ENCODE data around the gene G6PC3.
A peak's percentile ranks its signal among the peaks of the same experiment; 100 is the strongest.
"Not testable (repeated sequence)": the region's sequence is repeated elsewhere in the genome, so short reads cannot be mapped to it uniquely, and the experiment has no call there.

The G6PC3 gene

DNA sequence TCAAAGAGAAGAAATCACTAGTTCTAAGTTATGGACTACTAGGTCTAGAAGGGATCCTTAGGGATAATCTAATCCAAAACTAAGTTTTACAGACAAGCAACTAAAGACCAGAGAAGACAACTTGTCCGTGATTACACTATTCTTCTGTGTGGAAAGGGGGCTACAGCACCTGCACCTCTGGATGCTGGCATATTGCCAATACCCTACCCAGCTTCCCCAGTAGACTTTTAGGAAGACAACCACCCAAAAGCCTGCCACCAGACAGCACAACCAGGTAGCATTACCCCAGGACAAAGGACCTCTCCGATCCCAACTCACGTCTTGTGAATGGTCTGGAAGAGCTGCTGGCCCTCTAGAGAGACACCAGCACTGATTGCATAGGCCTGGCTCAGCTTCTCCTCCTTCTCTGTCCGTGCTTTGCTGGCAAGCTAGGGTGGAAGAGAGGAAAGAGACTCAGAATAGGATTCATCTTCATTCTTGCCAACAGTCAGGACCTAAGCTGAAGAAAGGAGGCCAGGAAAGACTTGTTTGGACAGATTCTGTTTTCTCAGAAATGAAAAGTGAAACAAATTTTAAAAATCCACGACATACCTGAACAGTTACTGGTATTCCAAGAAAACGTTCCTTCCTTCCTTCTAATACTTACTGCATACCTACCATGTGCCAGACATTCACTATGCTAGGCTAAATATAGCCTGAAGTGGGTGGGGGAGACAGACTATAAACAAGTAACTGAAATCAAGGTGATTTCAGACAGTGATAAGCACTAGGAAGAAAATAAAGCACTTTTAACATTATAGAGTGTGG lies 30.5 kb upstream of the G6PC3 start:
- H3K9me3 Mint-ChIP-seq = no peaks in the 10 kb centered on the region
- no peak overlapping the region for H3K4me3 Mint-ChIP-seq
- H3K27ac Mint-ChIP-seq = peak overlapping the region; percentile 23 to 58 (median 55)
- no peaks in the 10 kb centered on the region for H3K27me3 Mint-ChIP-seq (ENCODE audit: low read depth)
- no peak for TF ChIP-seq CTCF (IDR thresholded peaks at IDR 0.05; ENCODE audit: unreplicated experiment in 3 of 3)
- H3K36me3 Mint-ChIP-seq (ENCODE audit: low read depth) = peaks cover 44% of the 10 kb centered on the region
- H3K4me1 Mint-ChIP-seq = peaks cover 51% of the 10 kb centered on the region

DNA sequence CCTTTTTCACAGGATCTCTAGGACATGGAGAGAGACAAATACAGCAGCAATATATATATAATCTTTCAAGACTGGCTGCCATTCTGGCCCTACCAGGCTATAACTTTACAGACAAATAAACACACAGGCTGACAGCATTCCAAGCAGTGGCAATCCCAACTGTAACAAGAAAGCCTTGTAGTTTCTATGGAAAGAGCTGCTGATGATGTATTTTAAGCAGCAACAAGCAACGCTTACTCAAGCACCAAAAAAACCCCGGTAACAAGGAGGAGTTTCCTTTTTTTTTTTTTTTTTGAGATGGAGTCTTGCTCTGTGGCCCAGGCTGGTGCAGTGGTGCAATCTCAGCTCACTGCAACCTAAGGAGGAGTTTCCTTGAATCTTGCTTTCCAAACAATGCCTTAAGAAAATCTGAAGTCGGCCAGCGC lies 27.3 kb upstream of the G6PC3 start:
- no peaks in the 10 kb centered on the region for H3K27me3 Mint-ChIP-seq (ENCODE audit: low read depth)
- H3K27ac Mint-ChIP-seq = peak overlapping the region; percentile 35 to 53 (median 40)
- peaks cover 44% of the 10 kb centered on the region for H3K4me1 Mint-ChIP-seq
- no peak overlapping the region for H3K4me3 Mint-ChIP-seq
- H3K9me3 Mint-ChIP-seq = no peaks in the 10 kb centered on the region
- no peak for TF ChIP-seq CTCF (IDR thresholded peaks at IDR 0.05; ENCODE audit: unreplicated experiment in 3 of 3)
- peaks cover 41% of the 10 kb centered on the region for H3K36me3 Mint-ChIP-seq (ENCODE audit: low read depth)

- H3K27me3 Mint-ChIP-seq (ENCODE audit: low read depth) = no peaks in the 10 kb centered on the region
- no peak overlapping the region for H3K4me3 Mint-ChIP-seq
- H3K27ac Mint-ChIP-seq = peak overlapping the region; percentile 0 to 48 (median 35)
- no peak for TF ChIP-seq CTCF (IDR thresholded peaks at IDR 0.05; ENCODE audit: unreplicated experiment in 3 of 3)
- H3K9me3 Mint-ChIP-seq = no peaks in the 10 kb centered on the region
- H3K36me3 Mint-ChIP-seq (ENCODE audit: low read depth) = peaks cover 42% of the 10 kb centered on the region
- peaks cover 39% of the 10 kb centered on the region for H3K4me1 Mint-ChIP-seq
These were observed 26.5 kb upstream of the G6PC3 start for GRCh38 chr17:44044071-44044470.

DNA sequence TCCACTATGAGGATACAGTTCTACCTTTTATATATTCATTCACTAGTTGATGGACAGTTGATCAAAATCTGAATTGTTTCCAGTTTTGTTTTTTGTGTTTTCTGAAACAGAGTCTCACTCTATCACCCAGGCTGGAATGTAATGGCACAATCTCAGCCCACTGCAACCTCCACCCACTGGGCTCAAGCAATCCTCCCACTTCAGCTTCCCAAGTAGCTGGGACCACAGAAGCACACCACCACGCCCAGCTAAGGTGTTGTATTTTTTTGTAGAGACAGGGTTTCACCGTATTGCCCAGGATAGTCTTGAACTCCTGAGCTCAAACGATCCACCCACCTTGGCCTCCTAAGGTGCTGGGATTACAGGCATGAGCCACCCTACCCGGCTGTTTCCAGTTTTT lies 25.0 kb upstream of the G6PC3 start:
- H3K27ac Mint-ChIP-seq = no peak overlapping the region
- H3K9me3 Mint-ChIP-seq = no peaks in the 10 kb centered on the region
- H3K27me3 Mint-ChIP-seq (ENCODE audit: low read depth) = no peaks in the 10 kb centered on the region
- TF ChIP-seq CTCF (IDR thresholded peaks at IDR 0.05; ENCODE audit: unreplicated experiment in 3 of 3) = no peak
- peaks cover 34% of the 10 kb centered on the region for H3K4me1 Mint-ChIP-seq
- no peak overlapping the region for H3K4me3 Mint-ChIP-seq
- peaks cover 39% of the 10 kb centered on the region for H3K36me3 Mint-ChIP-seq (ENCODE audit: low read depth)

GRCh38 chr17:44046893-44047292 lies 23.6 kb upstream of the G6PC3 start:
- not testable (repeated sequence) for H3K9me3 Mint-ChIP-seq; H3K27ac Mint-ChIP-seq; H3K27me3 Mint-ChIP-seq (ENCODE audit: low read depth); H3K4me3 Mint-ChIP-seq
- Mint-ChIP-seq H3K4me1 (peaks cover 25% of the 10 kb centered on the region), H3K36me3 (ENCODE audit: low read depth) (peaks cover 40% of the 10 kb centered on the region)

DNA sequence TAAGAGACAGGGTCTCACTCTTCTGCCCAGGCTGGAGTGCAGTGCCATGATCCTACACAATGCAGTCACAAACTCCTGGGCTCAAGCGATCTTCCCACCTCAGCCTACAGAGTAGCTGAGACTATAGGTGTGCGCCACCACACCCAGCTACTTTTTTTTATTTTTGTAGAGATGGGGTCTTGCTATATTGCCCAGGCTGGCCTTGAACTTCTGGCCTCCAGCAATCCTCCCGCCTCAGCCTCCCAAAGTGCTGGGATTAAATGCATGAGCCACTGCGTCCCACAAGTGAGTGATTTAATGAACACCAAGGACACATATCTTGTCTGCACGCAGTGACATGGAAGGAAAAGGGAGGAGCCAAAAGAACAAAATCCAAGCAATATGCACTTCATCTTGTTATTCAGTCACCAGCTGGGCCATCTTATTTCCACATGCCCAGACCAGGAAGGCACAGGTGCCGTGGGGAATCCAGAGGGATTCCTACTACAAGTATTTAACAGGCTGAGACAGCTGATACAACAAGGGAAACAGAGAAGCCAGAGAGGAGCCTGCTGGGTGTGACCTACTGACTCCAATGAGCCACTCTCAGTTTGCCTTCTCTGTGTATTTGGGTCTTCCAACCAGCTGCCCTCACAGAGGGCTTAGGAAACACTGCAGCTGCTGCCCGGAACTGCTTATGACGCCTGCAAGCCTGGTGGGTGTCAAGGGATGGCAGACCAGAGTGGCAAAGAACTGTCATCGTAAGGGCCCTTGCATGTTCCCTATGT lies 21.1 kb upstream of the G6PC3 start:
- no peak overlapping the region for H3K4me3 Mint-ChIP-seq

More for the DNA sequence above, 21.1 kb upstream of the G6PC3 start:
- TF ChIP-seq CTCF (IDR thresholded peaks at IDR 0.05; ENCODE audit: unreplicated experiment in 3 of 3) = no peak
- peak overlapping the region in 2 of 3 experiments; percentile 25 to 78 for H3K27ac Mint-ChIP-seq
- H3K4me1 Mint-ChIP-seq = peaks cover 24% of the 10 kb centered on the region
- H3K36me3 Mint-ChIP-seq (ENCODE audit: low read depth) = peaks cover 51% of the 10 kb centered on the region
- H3K9me3 Mint-ChIP-seq = no peaks in the 10 kb centered on the region
- no peaks in the 10 kb centered on the region for H3K27me3 Mint-ChIP-seq (ENCODE audit: low read depth)
